Kidney (tissue), 14 donors: Measurements from ENCODE around the gene PRMT9. TPM values are rescaled to one million over a fixed set of nuclear protein-coding genes. Genes with fewer than 3 reads are reported as not detected.

ENCODE experiments used
- DNase-seq, 5 donors: peaks; one replicate each; pipeline ENCODE4 v3.0.0-alpha.2; 2013 to 2020
- FAIRE-seq: peaks from 2 replicates; lab custom pipeline; 2012; peaks lifted over from hg19 to GRCh38; lab: Jason Lieb, UNC
- H3K27ac ChIP-seq, 2 donors: one replicate each; pipeline ENCODE4 v1.7.0; 2013; ENCODE audit warnings: low read depth in 2 of 2, low read length in 2 of 2, inconsistent platforms in 1 of 2
- H3K27me3 ChIP-seq: one replicate; pipeline ENCODE4 v1.7.1; 2013; ENCODE audit warnings: low read length, inconsistent platforms; ENCODE audit not compliant: control insufficient read depth, insufficient read depth
- H3K36me3 ChIP-seq, 3 donors: one replicate each; pipeline versions ENCODE4 v1.7.0 to v1.7.1; 2013; ENCODE audit warnings: low read length in 3 of 3, control low read depth in 1 of 3, inconsistent platforms in 1 of 3; ENCODE audit not compliant: insufficient read depth in 3 of 3, control insufficient read depth in 2 of 3
- H3K4me1 ChIP-seq, 3 donors: one replicate each; pipeline versions ENCODE4 v1.7.0 to v1.7.1; 2013; ENCODE audit warnings: low read length in 3 of 3, inconsistent platforms in 1 of 3, low read depth in 1 of 3; ENCODE audit not compliant: control insufficient read depth in 2 of 3, insufficient read depth in 2 of 3
- H3K4me3 ChIP-seq, 3 donors: one replicate each; pipeline versions ENCODE4 v1.7.0 to v1.8.1; 2013; ENCODE audit warnings: low read length in 3 of 3, control low read depth in 1 of 3, inconsistent platforms in 1 of 3
- H3K9ac ChIP-seq, 3 donors: one replicate each; pipeline versions ENCODE4 v1.7.0 to v1.7.1; 2013; ENCODE audit warnings: low read length in 3 of 3, control low read depth in 1 of 3, inconsistent platforms in 1 of 3
- H3K9me3 ChIP-seq, 3 donors: one replicate each; pipeline versions ENCODE4 v1.7.0 to v1.7.1; 2013; ENCODE audit warnings: low read length in 3 of 3, control low read depth in 1 of 3, inconsistent platforms in 1 of 3; ENCODE audit not compliant: control insufficient read depth in 2 of 3, insufficient read depth in 1 of 3
- intact Hi-C: fragments of 100-400 bp; cut with DNase I; formaldehyde crosslinking; loops from one replicate; pipeline ENCODE4 v1.11.1; 2022
- polyA plus RNA-seq: library from polyadenylated mRNA; stranded (reverse); fragments of 350-450 nt; fragmentation: Illumina TruSeq; extraction: RNeasy Lipid Tissue Mini Kit (QIAGEN cat#74804); gene quantifications from one replicate; pipeline ENCODE4 v1.2.3, GENCODE V29; 2014; ENCODE audit warnings: low read depth, low replicate concordance; ENCODE audit not compliant: insufficient read depth
- total RNA-seq: library from RNA; stranded (reverse); fragmentation: NEBNext Ultra II Directional; extraction: Animal tissue kit (Norgen Biotek cat#: 25700); gene quantifications from one replicate; pipeline ENCODE4 v1.2.1, GENCODE V29; 2021
- TF ChIP-seq, protein P1 (sequence below): IDR thresholded peaks from 3 replicates; pipeline ENCODE4 v1.5.1; 2012; ENCODE audit warnings: mild to moderate bottlenecking, moderate library complexity, borderline replicate concordance; ENCODE audit not compliant: insufficient read depth; ENCODE audit errors: extremely low read depth
- donor health status: control.
- donor health status: control.
- donor health status: control.
- donor health status: control.
- donor health status: control.
- donor health status: DM: yes; HTN: yes; CAD: no.
- donor health status: Normal renal cell carcinoma (clear cell type).

PRMT9 gene
- total and polyA plus RNA-seq, 2 donors from 2014 or later: 7.6 to 11.7 TPM

DNA sequence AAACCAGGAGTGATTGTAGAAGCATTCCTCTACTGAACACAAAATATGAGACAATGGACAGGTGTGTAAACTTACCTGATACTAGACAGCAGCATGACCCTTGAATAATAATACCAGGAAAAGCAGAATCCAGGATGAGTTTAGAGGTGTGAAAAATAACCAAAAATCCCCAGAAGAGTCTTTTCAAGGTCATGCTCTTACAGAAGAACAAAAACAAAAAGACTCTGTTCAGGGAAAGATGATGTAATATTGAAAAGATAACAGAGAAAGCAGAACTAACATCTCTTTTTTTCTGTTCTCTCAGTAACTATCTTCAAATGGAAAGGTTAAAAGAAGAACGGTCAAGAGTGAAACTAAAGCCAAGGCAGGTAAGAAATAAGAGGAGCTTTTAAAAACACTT is 33.9 kb upstream of the PRMT9 start:
- Histone ChIP-seq H3K4me1 (peaks cover 0 to under 1% (median 0%) of the 10 kb centered on the region in 3 donors), H3K27ac (no peak overlapping the region), H3K27me3 (no peaks in the 10 kb centered on the region), H3K36me3 (no peaks in the 10 kb centered on the region), H3K4me3 (no peak overlapping the region), H3K9ac (no peak overlapping the region), H3K9me3 (no peaks in the 10 kb centered on the region)
- intact Hi-C loops: no loop called here
- TF ChIP-seq, protein P1, sequence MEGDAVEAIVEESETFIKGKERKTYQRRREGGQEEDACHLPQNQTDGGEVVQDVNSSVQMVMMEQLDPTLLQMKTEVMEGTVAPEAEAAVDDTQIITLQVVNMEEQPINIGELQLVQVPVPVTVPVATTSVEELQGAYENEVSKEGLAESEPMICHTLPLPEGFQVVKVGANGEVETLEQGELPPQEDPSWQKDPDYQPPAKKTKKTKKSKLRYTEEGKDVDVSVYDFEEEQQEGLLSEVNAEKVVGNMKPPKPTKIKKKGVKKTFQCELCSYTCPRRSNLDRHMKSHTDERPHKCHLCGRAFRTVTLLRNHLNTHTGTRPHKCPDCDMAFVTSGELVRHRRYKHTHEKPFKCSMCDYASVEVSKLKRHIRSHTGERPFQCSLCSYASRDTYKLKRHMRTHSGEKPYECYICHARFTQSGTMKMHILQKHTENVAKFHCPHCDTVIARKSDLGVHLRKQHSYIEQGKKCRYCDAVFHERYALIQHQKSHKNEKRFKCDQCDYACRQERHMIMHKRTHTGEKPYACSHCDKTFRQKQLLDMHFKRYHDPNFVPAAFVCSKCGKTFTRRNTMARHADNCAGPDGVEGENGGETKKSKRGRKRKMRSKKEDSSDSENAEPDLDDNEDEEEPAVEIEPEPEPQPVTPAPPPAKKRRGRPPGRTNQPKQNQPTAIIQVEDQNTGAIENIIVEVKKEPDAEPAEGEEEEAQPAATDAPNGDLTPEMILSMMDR: no peak
- DNase-seq: no peak
- no peak for FAIRE-seq

DNA sequence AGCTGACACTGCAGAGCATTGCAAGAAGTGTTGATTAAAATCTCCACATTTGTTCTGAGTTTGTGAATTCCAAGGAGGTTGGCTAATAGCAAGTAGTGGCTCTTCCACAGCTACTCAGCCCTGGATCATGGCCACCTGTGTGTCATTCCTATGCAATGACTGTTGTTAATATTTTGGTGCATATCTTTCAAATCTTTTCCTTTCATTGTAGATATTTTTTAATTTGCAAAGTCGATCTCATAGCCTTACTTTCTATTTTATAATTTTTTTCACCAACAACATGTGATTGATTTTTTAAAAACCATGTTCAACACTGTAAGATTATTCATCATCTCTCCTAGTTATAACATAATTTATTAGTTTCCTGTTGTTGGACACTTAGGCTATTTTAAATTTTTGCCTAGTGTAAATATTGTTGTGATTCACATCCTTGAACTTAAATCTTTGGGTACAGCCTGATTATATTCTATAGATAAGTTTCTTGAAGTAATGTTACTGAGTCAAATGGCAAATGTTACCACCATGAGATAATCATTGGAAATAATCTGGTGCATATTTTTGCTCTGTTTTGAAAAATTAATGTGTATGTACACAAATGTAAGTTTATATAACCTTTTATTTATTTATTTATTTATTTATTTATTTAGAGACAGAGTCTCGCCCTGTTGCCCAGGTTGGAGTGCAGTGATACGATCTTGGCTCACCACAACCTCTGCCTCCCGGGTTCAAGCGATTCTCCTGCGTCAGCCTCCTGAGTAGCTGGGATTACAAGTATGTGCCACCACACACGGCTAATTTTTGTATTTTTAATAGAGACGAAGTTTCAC is 30.8 kb upstream of the PRMT9 start:
- H3K36me3 ChIP-seq: no peaks in the 10 kb centered on the region
- no peak overlapping the region for H3K9ac ChIP-seq
- TF ChIP-seq, protein P1: no peak
- no peaks in the 10 kb centered on the region for H3K9me3 ChIP-seq
- no peak overlapping the region for H3K4me3 ChIP-seq
- no peak overlapping the region for H3K27ac ChIP-seq
- DNase-seq: no peak
- H3K27me3 ChIP-seq: no peaks in the 10 kb centered on the region
- intact Hi-C loops: no loop called here
- FAIRE-seq: no peak
- no peaks in the 10 kb centered on the region for H3K4me1 ChIP-seq

DNA sequence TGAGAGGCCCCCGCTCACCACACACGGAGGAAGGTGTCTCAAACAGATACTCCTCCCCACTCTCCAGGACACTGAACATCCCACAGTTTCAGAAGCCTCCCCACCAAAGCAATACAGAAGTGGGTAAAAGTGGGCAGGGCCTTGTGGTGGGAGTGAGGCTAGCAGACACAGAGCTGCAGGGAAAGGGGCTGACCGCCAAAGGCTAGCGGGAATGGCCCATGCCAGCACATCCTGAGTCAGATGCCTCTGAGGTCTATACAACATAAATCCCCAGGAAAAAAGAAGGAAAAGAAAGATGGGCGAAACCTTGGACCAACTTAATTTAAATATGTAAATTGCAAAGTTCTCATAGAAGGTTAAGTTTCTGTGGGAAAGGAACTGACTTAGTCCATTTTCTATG is 26.0 kb upstream of the PRMT9 start:
- Histone ChIP-seq H3K4me1 (peaks cover 0 to 3% (median 0%) of the 10 kb centered on the region in 3 donors), H3K4me3 (no peak overlapping the region), H3K9ac (no peak overlapping the region), H3K27me3 (no peaks in the 10 kb centered on the region), H3K27ac (no peak overlapping the region), H3K36me3 (no peaks in the 10 kb centered on the region), H3K9me3 (no peaks in the 10 kb centered on the region)
- TF ChIP-seq, protein P1: no peak
- DNase-seq: no peak
- no peak for FAIRE-seq
- intact Hi-C loops: loop anchor here (5.0 kb wide), 1 partner anchor 157 kb away; no protein-coding TSS in a partner anchor
